ENCODE measurements around the gene NMNAT2. TPM values are rescaled to one million over a fixed set of nuclear protein-coding genes. Genes with fewer than 3 reads are reported as not detected.

Gene NMNAT2
- total and polyA plus RNA-seq, 2 experiments from 2014 or later, result 0.12 TPM; not detected in 1

DNA sequence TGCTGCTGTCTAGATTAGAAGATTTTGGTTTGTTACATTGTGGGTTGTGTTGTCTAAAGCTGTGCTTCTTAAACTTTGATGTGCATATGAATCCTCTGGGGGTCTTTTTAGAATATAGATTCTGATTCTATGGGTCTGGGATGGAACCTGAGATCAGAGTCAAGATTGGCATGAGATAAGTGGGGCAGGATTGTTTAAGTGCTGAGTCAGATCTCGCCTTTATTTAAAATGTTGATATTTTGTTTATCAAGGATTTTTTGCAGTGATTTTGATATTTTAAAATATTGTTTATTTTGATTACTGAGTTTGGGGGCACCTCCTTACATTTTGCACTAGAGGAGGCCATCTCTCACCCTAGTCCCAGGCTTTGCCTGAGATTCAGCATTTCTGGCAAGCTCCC is 117.4 kb downstream of the NMNAT2 start:
- H3K4me1 ChIP-seq (ENCODE audit: low read depth), result peaks cover 6% of the 10 kb centered on the region
- no peak overlapping the region for H3K27ac ChIP-seq
- no peaks in the 10 kb centered on the region for H3K36me3 ChIP-seq
- TF ChIP-seq, protein P1, sequence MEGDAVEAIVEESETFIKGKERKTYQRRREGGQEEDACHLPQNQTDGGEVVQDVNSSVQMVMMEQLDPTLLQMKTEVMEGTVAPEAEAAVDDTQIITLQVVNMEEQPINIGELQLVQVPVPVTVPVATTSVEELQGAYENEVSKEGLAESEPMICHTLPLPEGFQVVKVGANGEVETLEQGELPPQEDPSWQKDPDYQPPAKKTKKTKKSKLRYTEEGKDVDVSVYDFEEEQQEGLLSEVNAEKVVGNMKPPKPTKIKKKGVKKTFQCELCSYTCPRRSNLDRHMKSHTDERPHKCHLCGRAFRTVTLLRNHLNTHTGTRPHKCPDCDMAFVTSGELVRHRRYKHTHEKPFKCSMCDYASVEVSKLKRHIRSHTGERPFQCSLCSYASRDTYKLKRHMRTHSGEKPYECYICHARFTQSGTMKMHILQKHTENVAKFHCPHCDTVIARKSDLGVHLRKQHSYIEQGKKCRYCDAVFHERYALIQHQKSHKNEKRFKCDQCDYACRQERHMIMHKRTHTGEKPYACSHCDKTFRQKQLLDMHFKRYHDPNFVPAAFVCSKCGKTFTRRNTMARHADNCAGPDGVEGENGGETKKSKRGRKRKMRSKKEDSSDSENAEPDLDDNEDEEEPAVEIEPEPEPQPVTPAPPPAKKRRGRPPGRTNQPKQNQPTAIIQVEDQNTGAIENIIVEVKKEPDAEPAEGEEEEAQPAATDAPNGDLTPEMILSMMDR (IDR thresholded peaks at IDR 0.05; ENCODE audit: low read depth, low read length), result no peak
- no peak for DNase-seq (ENCODE audit: low read depth in 1 of 2, low spot score in 1 of 2)
- no peak overlapping the region for H3K4me3 ChIP-seq
- no peaks in the 10 kb centered on the region for H3K9me3 ChIP-seq (ENCODE audit: low read depth)
- no peaks in the 10 kb centered on the region for H3K27me3 ChIP-seq

DNA sequence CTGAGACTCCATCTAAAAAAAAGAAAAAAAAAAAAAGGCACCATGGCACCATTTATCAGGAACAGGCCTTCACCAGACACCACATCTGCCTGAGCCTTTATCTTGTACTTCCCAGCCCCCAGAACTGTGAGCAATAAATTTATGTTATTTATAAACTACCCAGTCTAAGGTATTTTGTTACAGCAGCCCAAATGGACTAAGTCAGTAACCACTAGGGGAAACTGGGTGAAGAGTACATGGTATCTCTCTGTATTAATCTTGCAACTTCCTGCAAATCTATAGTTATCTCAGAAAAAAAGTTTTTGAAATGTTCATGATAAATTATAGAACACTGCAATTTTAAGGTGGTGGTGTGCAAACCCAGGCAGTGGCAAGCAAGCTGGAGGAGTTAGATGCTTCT is 117.8 kb downstream of the NMNAT2 start:
- no peak overlapping the region for H3K27ac ChIP-seq
- no peaks in the 10 kb centered on the region for H3K36me3 ChIP-seq
- H3K27me3 ChIP-seq, result no peaks in the 10 kb centered on the region
- peaks cover 6% of the 10 kb centered on the region for H3K4me1 ChIP-seq (ENCODE audit: low read depth)
- no peak for DNase-seq (ENCODE audit: low read depth in 1 of 2, low spot score in 1 of 2)
- TF ChIP-seq, protein P1 (IDR thresholded peaks at IDR 0.05; ENCODE audit: low read depth, low read length), result no peak
- no peak overlapping the region for H3K4me3 ChIP-seq
- H3K9me3 ChIP-seq (ENCODE audit: low read depth), result no peaks in the 10 kb centered on the region

DNA sequence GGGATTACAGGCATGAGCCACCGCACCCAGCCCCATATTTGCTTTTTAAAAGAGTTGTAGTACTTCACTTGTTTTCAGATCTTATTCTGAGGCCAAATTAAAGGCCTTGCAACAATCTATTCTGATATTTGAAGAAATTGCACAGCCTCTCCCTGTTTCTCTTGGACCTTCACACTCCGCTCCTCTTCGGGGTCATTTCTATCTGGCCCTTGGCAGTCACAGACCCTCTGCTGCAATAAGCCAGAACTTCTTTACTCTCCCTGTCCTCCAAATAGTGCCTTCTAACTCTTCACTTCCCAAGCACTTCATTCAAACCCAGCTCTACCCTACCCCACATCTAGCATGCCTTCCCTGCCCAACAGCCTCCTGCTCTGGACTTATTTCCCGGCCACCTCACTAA is 121.4 kb downstream of the NMNAT2 start:
- no peaks in the 10 kb centered on the region for H3K9me3 ChIP-seq (ENCODE audit: low read depth)
- H3K27me3 ChIP-seq, result no peaks in the 10 kb centered on the region
- no peaks in the 10 kb centered on the region for H3K36me3 ChIP-seq
- no peak overlapping the region for H3K4me3 ChIP-seq
- no peak for DNase-seq (ENCODE audit: low read depth in 1 of 2, low spot score in 1 of 2)
- H3K4me1 ChIP-seq (ENCODE audit: low read depth), result no peaks in the 10 kb centered on the region
- TF ChIP-seq, protein P1 (IDR thresholded peaks at IDR 0.05; ENCODE audit: low read depth, low read length), result no peak
- H3K27ac ChIP-seq, result no peak overlapping the region

DNA sequence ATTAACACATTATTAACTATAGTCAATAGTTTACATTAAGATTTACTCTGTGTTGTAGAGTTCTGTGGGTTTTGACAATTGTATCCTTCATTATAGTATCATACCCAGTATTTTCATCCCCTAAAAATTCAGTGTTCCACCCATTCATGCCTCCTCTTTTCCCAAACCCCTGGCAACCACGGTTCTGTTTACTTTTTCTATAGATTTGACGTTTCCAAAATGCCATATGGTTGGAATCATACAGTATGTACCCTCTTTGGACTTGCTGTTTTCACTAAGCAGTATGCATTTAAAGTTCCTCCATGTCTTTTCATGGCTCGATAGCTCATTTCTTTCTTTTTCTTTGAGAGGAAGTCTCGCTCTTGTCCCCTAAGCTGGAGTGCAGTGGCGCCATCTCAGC is 122.7 kb downstream of the NMNAT2 start:
- Histone ChIP-seq H3K4me1 (ENCODE audit: low read depth) (no peaks in the 10 kb centered on the region), H3K4me3 (no peak overlapping the region), H3K36me3 (no peaks in the 10 kb centered on the region), H3K27ac (no peak overlapping the region), H3K9me3 (ENCODE audit: low read depth) (no peaks in the 10 kb centered on the region), H3K27me3 (no peaks in the 10 kb centered on the region)
- TF ChIP-seq, protein P1 (IDR thresholded peaks at IDR 0.05; ENCODE audit: low read depth, low read length), result no peak
- no peak for DNase-seq (ENCODE audit: low read depth in 1 of 2, low spot score in 1 of 2)

DNA sequence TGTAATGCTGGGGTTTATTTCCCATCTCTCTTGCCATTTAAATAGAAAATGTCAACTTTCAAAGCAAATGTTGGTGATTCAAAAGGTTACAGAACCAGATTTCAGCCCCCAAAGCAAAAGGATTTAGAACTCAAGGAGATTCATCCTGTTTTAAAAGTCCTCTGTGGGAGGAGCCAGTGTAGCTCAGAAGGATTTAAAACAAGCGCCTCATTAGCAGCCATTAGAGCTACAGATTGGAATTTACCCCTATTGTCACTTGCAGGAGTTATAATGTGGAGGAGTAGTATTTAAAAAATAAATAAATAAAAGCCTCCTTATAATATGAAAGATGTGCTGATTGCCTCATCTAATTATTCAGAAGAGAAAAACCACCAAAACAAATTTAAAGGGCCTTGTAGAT is 124.3 kb downstream of the NMNAT2 start:
- H3K27me3 ChIP-seq, result no peaks in the 10 kb centered on the region
- no peaks in the 10 kb centered on the region for H3K36me3 ChIP-seq
- H3K4me1 ChIP-seq (ENCODE audit: low read depth), result no peaks in the 10 kb centered on the region
- TF ChIP-seq, protein P1 (IDR thresholded peaks at IDR 0.05; ENCODE audit: low read depth, low read length), result no peak
- no peak overlapping the region for H3K27ac ChIP-seq
- H3K4me3 ChIP-seq, result no peak overlapping the region
- no peak for DNase-seq (ENCODE audit: low read depth in 1 of 2, low spot score in 1 of 2)
- no peaks in the 10 kb centered on the region for H3K9me3 ChIP-seq (ENCODE audit: low read depth)

DNA sequence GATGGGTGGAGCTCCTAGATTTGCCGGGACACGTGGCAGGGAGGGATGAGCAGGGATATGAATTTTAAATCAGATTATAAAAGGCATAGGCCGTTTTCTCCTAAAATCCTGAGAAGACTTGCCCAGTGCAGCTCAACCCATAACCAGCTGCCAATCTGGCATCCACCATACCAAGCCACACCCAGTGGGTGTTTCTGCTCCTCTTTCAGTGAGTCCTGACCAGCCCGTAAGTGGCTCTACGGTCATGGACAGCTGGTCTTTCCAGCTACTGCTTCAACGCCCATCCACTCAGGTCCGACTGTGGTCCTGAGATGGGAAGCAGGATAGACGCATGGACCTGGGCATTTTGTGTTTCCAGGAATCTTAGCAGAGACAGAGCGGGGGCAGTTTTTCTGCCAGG is 124.9 kb downstream of the NMNAT2 start:
- Histone ChIP-seq H3K9me3 (ENCODE audit: low read depth) (no peaks in the 10 kb centered on the region), H3K36me3 (no peaks in the 10 kb centered on the region), H3K27ac (no peak overlapping the region), H3K4me3 (no peak overlapping the region), H3K27me3 (no peaks in the 10 kb centered on the region), H3K4me1 (ENCODE audit: low read depth) (no peaks in the 10 kb centered on the region)
- TF ChIP-seq, protein P1 (IDR thresholded peaks at IDR 0.05; ENCODE audit: low read depth, low read length), result no peak
- no peak for DNase-seq (ENCODE audit: low read depth in 1 of 2, low spot score in 1 of 2)

All from cardiac muscle cell (in vitro differentiated cells and primary cell).